H9 (cell line): ENCODE results near the gene SLC7A1. TPM values are rescaled to one million over a fixed set of nuclear protein-coding genes. Genes with fewer than 3 reads are reported as not detected.

ENCODE experiments used
- DNase-seq: peaks from one replicate; pipeline ENCODE4 v3.0.0-alpha.2; 2017
- H2AFZ ChIP-seq: one replicate; pipeline ENCODE4 v1.6.1; 2013; ENCODE audit warnings: mild to moderate bottlenecking, low read length, control low read depth, moderate library complexity
- H2AK5ac ChIP-seq: 2 replicates; pipeline ENCODE4 v1.6.1; 2013; ENCODE audit warnings: low read length, control low read depth, mixed read lengths; ENCODE audit not compliant: insufficient read length
- H2BK120ac ChIP-seq: one replicate; pipeline ENCODE4 v1.6.1; 2013; ENCODE audit warnings: low read depth, mild to moderate bottlenecking, low read length, control low read depth, inconsistent platforms; ENCODE audit not compliant: poor library complexity, severe bottlenecking
- H2BK12ac ChIP-seq: 2 replicates; pipeline ENCODE4 v1.6.1; 2013; ENCODE audit warnings: low read length, control low read depth, mixed read lengths, low read depth; ENCODE audit not compliant: insufficient read length
- H2BK15ac ChIP-seq: 2 replicates; pipeline ENCODE4 v1.6.1; 2013; ENCODE audit warnings: low read depth, low read length, control low read depth
- H2BK20ac ChIP-seq: one replicate; pipeline ENCODE4 v1.6.1; 2013; ENCODE audit warnings: low read depth, mild to moderate bottlenecking, low read length, control low read depth, inconsistent platforms; ENCODE audit not compliant: poor library complexity, severe bottlenecking
- H2BK5ac ChIP-seq: 2 replicates; pipeline ENCODE4 v1.6.1; 2013; ENCODE audit warnings: low read length, control low read depth, mixed read lengths; ENCODE audit not compliant: insufficient read length
- H3K14ac ChIP-seq: 2 replicates; pipeline ENCODE4 v1.6.1; 2013; ENCODE audit warnings: low read length, control low read depth; ENCODE audit not compliant: insufficient read depth
- H3K18ac ChIP-seq: 2 replicates; pipeline ENCODE4 v1.6.1; 2013; ENCODE audit warnings: low read depth, mild to moderate bottlenecking, mixed read lengths, low read length, control low read depth; ENCODE audit not compliant: insufficient read length
- H3K23ac ChIP-seq: 2 replicates; pipeline ENCODE4 v1.6.1; 2013; ENCODE audit warnings: low read length, control low read depth, mixed read lengths, low read depth; ENCODE audit not compliant: insufficient read length
- H3K23me2 ChIP-seq: 2 replicates; pipeline ENCODE4 v1.6.1; 2013; ENCODE audit warnings: low read depth, mild to moderate bottlenecking, mixed read lengths, low read length, control low read depth; ENCODE audit not compliant: insufficient read length, poor library complexity, severe bottlenecking
- H3K27ac ChIP-seq: 2 replicates; pipeline ENCODE4 v1.5.1; 2013; ENCODE audit warnings: low read length, control low read depth, mixed read lengths, low read depth; ENCODE audit not compliant: insufficient read length
- H3K27me3 ChIP-seq: 2 replicates; pipeline ENCODE4 v1.6.1; 2013; ENCODE audit warnings: low read length, control low read depth, inconsistent platforms; ENCODE audit not compliant: insufficient read depth
- H3K4ac ChIP-seq: 2 replicates; pipeline ENCODE4 v1.6.1; 2013; ENCODE audit warnings: low read depth, mild to moderate bottlenecking, control low read depth, inconsistent platforms, low read length, moderate library complexity
- H3K4me1 ChIP-seq: 2 replicates; pipeline ENCODE4 v1.6.1; 2013; ENCODE audit warnings: low read length, control low read depth, inconsistent platforms; ENCODE audit not compliant: insufficient read depth
- H3K4me2 ChIP-seq: 2 replicates; pipeline ENCODE4 v1.6.1; 2013; ENCODE audit warnings: low read length, control low read depth, mixed read lengths; ENCODE audit not compliant: insufficient read length, insufficient read depth
- H3K56ac ChIP-seq: 2 replicates; pipeline ENCODE4 v1.6.1; 2013; ENCODE audit warnings: low read depth, mild to moderate bottlenecking, mixed read lengths, low read length, control low read depth; ENCODE audit not compliant: insufficient read length
- H3K79me1 ChIP-seq: 2 replicates; pipeline ENCODE4 v1.6.1; 2013; ENCODE audit warnings: low read depth, mild to moderate bottlenecking, moderate library complexity, low read length, control low read depth, inconsistent platforms; ENCODE audit not compliant: insufficient read depth, poor library complexity, severe bottlenecking
- H3K79me2 ChIP-seq: 2 replicates; pipeline ENCODE4 v1.6.1; 2013; ENCODE audit warnings: low read length, control low read depth, inconsistent platforms; ENCODE audit not compliant: insufficient read depth
- H3K9ac ChIP-seq: 2 replicates; pipeline ENCODE4 v1.6.1; 2013; ENCODE audit warnings: low read length, control low read depth, mixed read lengths; ENCODE audit not compliant: insufficient read length; ENCODE audit errors: extremely low read depth
- H3K9me3 ChIP-seq: one replicate; pipeline ENCODE4 v1.6.1; 2013; ENCODE audit warnings: low read depth, low read length, inconsistent platforms; ENCODE audit not compliant: control insufficient read depth
- H3T11ph ChIP-seq: one replicate; pipeline ENCODE4 v1.6.1; 2013; ENCODE audit warnings: mild to moderate bottlenecking, low read length, control low read depth, inconsistent platforms
- H4K20me1 ChIP-seq: one replicate; pipeline ENCODE4 v1.6.1; 2013; ENCODE audit not compliant: control insufficient read depth, insufficient read length, insufficient read depth
- H4K5ac ChIP-seq: 2 replicates; pipeline ENCODE4 v1.6.1; 2013; ENCODE audit warnings: low read depth, mild to moderate bottlenecking, mixed read lengths, low read length, control low read depth; ENCODE audit not compliant: insufficient read length
- H4K8ac ChIP-seq: replicated peaks from 2 replicates; pipeline ENCODE4 v1.6.1; 2013; ENCODE audit warnings: low read length, control low read depth, mixed read lengths, low read depth; ENCODE audit not compliant: insufficient read length
- H4K91ac ChIP-seq: 2 replicates; pipeline ENCODE4 v1.6.1; 2013; ENCODE audit warnings: low read depth, mild to moderate bottlenecking, moderate library complexity, mixed read lengths, low read length, control low read depth; ENCODE audit not compliant: insufficient read length
- H3K27ac Mint-ChIP-seq, 3 experiments: 2 replicates in 2 of 3; 3 replicates in 1 of 3; pipeline ENCODE4 v1.8.0; 2020 to 2021; ENCODE audit warnings: mixed read lengths in 3 of 3, mild to moderate bottlenecking in 1 of 3, moderate library complexity in 1 of 3
- H3K27me3 Mint-ChIP-seq: 2 replicates; pipeline ENCODE4 v1.8.0; 2021; ENCODE audit warnings: low read depth, mild to moderate bottlenecking, moderate library complexity, mixed read lengths
- H3K36me3 Mint-ChIP-seq, 3 experiments: 2 replicates in 2 of 3; 3 replicates in 1 of 3; pipeline ENCODE4 v1.8.0; 2020 to 2021; ENCODE audit warnings: low read depth in 3 of 3, mixed read lengths in 3 of 3; ENCODE audit not compliant: insufficient read depth in 1 of 3
- H3K4me1 Mint-ChIP-seq, 2 experiments: 2 replicates each; pipeline ENCODE4 v1.8.0; 2020; ENCODE audit warnings: mixed read lengths in 2 of 2
- H3K4me3 Mint-ChIP-seq, 2 experiments: 2 replicates in 1 of 2; 3 replicates in 1 of 2; pipeline ENCODE4 v1.8.0; 2020 to 2021; ENCODE audit warnings: mild to moderate bottlenecking in 2 of 2, mixed read lengths in 2 of 2, moderate library complexity in 1 of 2
- H3K9me3 Mint-ChIP-seq, 2 experiments: 2 replicates in 1 of 2; 3 replicates in 1 of 2; pipeline ENCODE4 v1.8.0; 2020; ENCODE audit warnings: mild to moderate bottlenecking in 2 of 2, mixed read lengths in 2 of 2, moderate library complexity in 1 of 2
- CTCF ChIP-seq: fragments of 200-600 bp; sonication (generic); conservative IDR thresholded peaks from 3 replicates; pipeline ENCODE4 v1.8.0; 2021; ENCODE audit warnings: antibody characterized with exemption, mild to moderate bottlenecking
- WGBS: extraction: QIAGEN DNeasy Blood & Tissue Kit; methylation state at CpG from one replicate; pipeline ENCODE4 v1.1.7; 2013; ENCODE audit warnings: missing lambda C conversion rate, low lambda C conversion rate, mixed read lengths; ENCODE audit not compliant: insufficient read length; ENCODE audit errors: extremely low coverage; 5-methylcytosine and 5-hydroxymethylcytosine counted together
- total RNA-seq: library from RNA; stranded (reverse); gene quantifications from 2 replicates; pipeline ENCODE4 v1.2.1, GENCODE V29; 2021

The SLC7A1 gene
- total RNA-seq, 1 experiment from 2014 or later = 109 TPM

GRCh38 chr13:29594303-29594709 lies 1.2 kb downstream of the SLC7A1 start:
- H2BK15ac ChIP-seq = no peak overlapping the region
- H3K4me3 Mint-ChIP-seq = peak overlapping the region; percentile 85 to 94
- H3K27ac Mint-ChIP-seq = peak overlapping the region; percentile 44 to 95 (median 92); a peak in 5 of 7 replicates
- peaks cover 4% of the 10 kb centered on the region; the same call in 1 of the 2 replicates for H3K4me1 ChIP-seq
- H3K56ac ChIP-seq = no peak overlapping the region
- peak overlapping the region; percentile 93 for H3K14ac ChIP-seq
- H2AK5ac ChIP-seq = no peak overlapping the region
- no peak for DNase-seq
- peaks cover 4% of the 10 kb centered on the region; the same call in 1 of the 2 replicates for H3K27me3 ChIP-seq
- H3K27ac ChIP-seq = no peak overlapping the region
- H3K4ac ChIP-seq = no peak overlapping the region
- no peak overlapping the region for H2AFZ ChIP-seq
- no peaks in the 10 kb centered on the region for H3K79me1 ChIP-seq
- H3K9me3 ChIP-seq = no peaks in the 10 kb centered on the region
- H2BK20ac ChIP-seq = no peak overlapping the region
- H3K23me2 ChIP-seq = peaks cover 7% of the 10 kb centered on the region
- H4K20me1 ChIP-seq = no peaks in the 10 kb centered on the region
- no peak for TF ChIP-seq CTCF
- no peak overlapping the region for H3K23ac ChIP-seq
- H3K9me3 Mint-ChIP-seq = no peaks in the 10 kb centered on the region
- H4K8ac ChIP-seq = no peak overlapping the region
- peak overlapping the region; percentile 76 for H3K9ac ChIP-seq
- no peak overlapping the region for H2BK12ac ChIP-seq
- no peak overlapping the region for H2BK120ac ChIP-seq
- peak overlapping the region; percentile 76 for H3K4me2 ChIP-seq
- H3K79me2 ChIP-seq = peaks cover 46% of the 10 kb centered on the region
- H3K36me3 Mint-ChIP-seq = peaks cover 0 to 8% (median 5%) of the 10 kb centered on the region in 3 experiments; a peak in 6 of 7 replicates
- H4K91ac ChIP-seq = no peak overlapping the region
- H3K4me1 Mint-ChIP-seq = peaks cover 42 to 47% of the 10 kb centered on the region in 2 experiments
- H2BK5ac ChIP-seq = no peak overlapping the region
- H3T11ph ChIP-seq = no peak overlapping the region
- peaks cover 15% of the 10 kb centered on the region for H3K27me3 Mint-ChIP-seq
- WGBS = no CpG with 5 or more reads among the region's 9 CpGs
- H4K5ac ChIP-seq = no peak overlapping the region
- peak overlapping the region; percentile 68 for H3K18ac ChIP-seq
